Measurements from ENCODE around the gene FOXL2. TPM values are rescaled to one million over a fixed set of nuclear protein-coding genes. Genes with fewer than 3 reads are reported as not detected.
A peak's percentile ranks its signal among the peaks of the same experiment; 100 is the strongest.

Gene FOXL2
- total RNA-seq, 1 donor from 2014 or later = not detected

- Mint-ChIP-seq H3K4me3 (peak overlapping the region; percentile 76), H3K4me1 (peaks cover 35% of the 10 kb centered on the region), H3K36me3 (ENCODE audit: low read depth) (no peaks in the 10 kb centered on the region), H3K27me3 (peaks cover 74% of the 10 kb centered on the region), H3K9me3 (no peaks in the 10 kb centered on the region), H3K27ac (no peak overlapping the region)
- CTCF ChIA-PET = interaction anchor here (1.0 to 2.0 kb wide), 13 partner anchors 7 to 455 kb away, joined by 3 to 11 read pairs (median 6); partner anchors contain the start of genes CEP70, FOXL2 and FOXL2NB
- POLR2A ChIA-PET = no interaction called here
- TF ChIP-seq CTCF (IDR thresholded peaks at IDR 0.05) = no peak
- DNase-seq = no peak
- no peak for ATAC-seq (ENCODE audit: low read depth)
- intact Hi-C loops (cut with micrococcal nuclease) = loop anchor here (1.0 to 2.0 kb wide), 3 partner anchors 8 to 392 kb away; no protein-coding TSS in a partner anchor
Measured at GRCh38 chr3:138936741-138937689, 9.9 kb downstream of the FOXL2 start.

GRCh38 chr3:138935863-138936740, 10.8 kb downstream of the FOXL2 start:
- ATAC-seq (ENCODE audit: low read depth) (peak; percentile 89), DNase-seq (peak; percentile 70)
- Mint-ChIP-seq H3K36me3 (ENCODE audit: low read depth) (no peaks in the 10 kb centered on the region), H3K27me3 (peaks cover 65% of the 10 kb centered on the region), H3K4me1 (peaks cover 35% of the 10 kb centered on the region), H3K4me3 (peak overlapping the region; percentile 76), H3K9me3 (no peaks in the 10 kb centered on the region), H3K27ac (no peak overlapping the region)
- intact Hi-C loops (cut with micrococcal nuclease) = loop anchor here (1.0 to 2.0 kb wide), 3 partner anchors 9 to 393 kb away; no protein-coding TSS in a partner anchor
- peak; percentile 67 for TF ChIP-seq CTCF (IDR thresholded peaks at IDR 0.05)
- ChIA-PET CTCF (interaction anchor here (0.7 to 2.0 kb wide), 16 partner anchors 8 to 454 kb away, joined by 3 to 11 read pairs (median 5); partner anchors contain the start of genes CEP70, FOXL2 and FOXL2NB), POLR2A (no interaction called here)

- POLR2A ChIA-PET = no interaction called here
- DNase-seq = no peak
- no peak for ATAC-seq (ENCODE audit: low read depth)
- no peaks in the 10 kb centered on the region for H3K9me3 Mint-ChIP-seq
- peak overlapping the region; percentile 48 for H3K4me3 Mint-ChIP-seq
- H3K27me3 Mint-ChIP-seq = peaks cover 65% of the 10 kb centered on the region
- CTCF ChIA-PET = interaction anchor here (0.7 to 3.6 kb wide), 15 partner anchors 9 to 453 kb away, joined by 3 to 22 read pairs (median 6); partner anchors contain the start of genes FOXL2 and FOXL2NB
- no peak overlapping the region for H3K27ac Mint-ChIP-seq
- H3K36me3 Mint-ChIP-seq (ENCODE audit: low read depth) = no peaks in the 10 kb centered on the region
- intact Hi-C loops (cut with micrococcal nuclease) = no loop called here
- peaks cover 35% of the 10 kb centered on the region for H3K4me1 Mint-ChIP-seq
- TF ChIP-seq CTCF (IDR thresholded peaks at IDR 0.05) = no peak
Measured at GRCh38 chr3:138935505-138935862, 11.5 kb downstream of the FOXL2 start.

- H3K27ac Mint-ChIP-seq = no peak overlapping the region
- TF ChIP-seq CTCF (IDR thresholded peaks at IDR 0.05) = no peak
- ATAC-seq (ENCODE audit: low read depth) (no peak), DNase-seq (no peak)
- intact Hi-C loops (cut with micrococcal nuclease) = no loop called here
- no peaks in the 10 kb centered on the region for H3K36me3 Mint-ChIP-seq (ENCODE audit: low read depth)
- CTCF ChIA-PET = interaction anchor here (1.2 to 3.6 kb wide), 3 partner anchors 11 to 340 kb away, joined by 4 to 22 read pairs (median 4); partner anchors contain the start of gene CEP70
- H3K4me1 Mint-ChIP-seq = peaks cover 28% of the 10 kb centered on the region
- POLR2A ChIA-PET = no interaction called here
- H3K4me3 Mint-ChIP-seq = no peak overlapping the region
- peaks cover 58% of the 10 kb centered on the region for H3K27me3 Mint-ChIP-seq
- H3K9me3 Mint-ChIP-seq = no peaks in the 10 kb centered on the region
Measured at GRCh38 chr3:138933981-138934691, 12.8 kb downstream of the FOXL2 start.
